HAP-1 (cell line): ENCODE measurements around the gene TMBIM4.
A peak's percentile ranks its signal among the peaks of the same experiment; 100 is the strongest.

ENCODE experiments used
- DNase-seq, 2 experiments: peaks; one replicate each; pipeline ENCODE4 v3.0.0-alpha.2; 2016 to 2020; ENCODE audit warnings: low spot score in 2 of 2
- H3K27me3 ChIP-seq: fragments of 250-450 bp; sonication (Bioruptor Pico); 2 replicates; pipeline ENCODE4 v1.5.1; 2020; ENCODE audit warnings: low read depth, mild to moderate bottlenecking, moderate library complexity
- H3K36me3 ChIP-seq: fragments of 250-450 bp; sonication (Bioruptor Pico); replicated peaks from 2 replicates; pipeline ENCODE4 v1.5.1; 2020; ENCODE audit warnings: mild to moderate bottlenecking
- H3K4me1 ChIP-seq: fragments of 250-450 bp; sonication (Bioruptor Pico); 2 replicates; pipeline ENCODE4 v1.5.1; 2020; ENCODE audit warnings: mild to moderate bottlenecking
- H3K4me3 ChIP-seq: fragments of 250-450 bp; sonication (Bioruptor Pico); 2 replicates; pipeline ENCODE4 v1.5.1; 2020; ENCODE audit warnings: mild to moderate bottlenecking, moderate library complexity
- H3K9me3 ChIP-seq: fragments of 250-450 bp; sonication (Bioruptor Pico); 2 replicates; pipeline ENCODE4 v1.5.1; 2020; ENCODE audit warnings: mild to moderate bottlenecking, moderate library complexity
- in situ Hi-C: fragments of 300-500 bp; cut with MboI; formaldehyde crosslinking; loops from 3 replicates; pipeline ENCODE4 v1.14.3; 2020; ENCODE audit warnings: low sequenced_read_pairs, inconsistent platforms, mixed read lengths

Gene TMBIM4

GRCh38 chr12:66143868-66144267 is 25.9 kb downstream of the TMBIM4 start:
- Histone ChIP-seq H3K36me3 (no peaks in the 10 kb centered on the region), H3K4me3 (no peak overlapping the region), H3K9me3 (peaks cover 4% of the 10 kb centered on the region), H3K27me3 (no peaks in the 10 kb centered on the region), H3K4me1 (no peaks in the 10 kb centered on the region)
- in situ Hi-C loops = no loop called here
- DNase-seq = no peak

GRCh38 chr12:66142826-66143225 is 27.0 kb downstream of the TMBIM4 start:
- Histone ChIP-seq H3K4me1 (no peaks in the 10 kb centered on the region), H3K27me3 (no peaks in the 10 kb centered on the region), H3K36me3 (no peaks in the 10 kb centered on the region; the same call in 1 of the 2 replicates), H3K9me3 (peaks cover 4% of the 10 kb centered on the region), H3K4me3 (no peak overlapping the region)
- no peak for DNase-seq
- in situ Hi-C loops = no loop called here

- Histone ChIP-seq H3K27me3 (no peaks in the 10 kb centered on the region), H3K36me3 (no peaks in the 10 kb centered on the region; the same call in 1 of the 2 replicates), H3K4me1 (no peaks in the 10 kb centered on the region), H3K4me3 (no peak overlapping the region), H3K9me3 (peaks cover 4% of the 10 kb centered on the region)
- DNase-seq = no peak
- in situ Hi-C loops = no loop called here
These were observed 28.5 kb downstream of the TMBIM4 start for GRCh38 chr12:66141299-66141698.

GRCh38 chr12:66140731-66141130 is 29.1 kb downstream of the TMBIM4 start:
- Histone ChIP-seq H3K9me3 (peaks cover 4% of the 10 kb centered on the region), H3K27me3 (no peaks in the 10 kb centered on the region), H3K4me3 (no peak overlapping the region), H3K36me3 (no peaks in the 10 kb centered on the region; the same call in 1 of the 2 replicates), H3K4me1 (no peaks in the 10 kb centered on the region)
- in situ Hi-C loops = no loop called here
- DNase-seq = no peak

GRCh38 chr12:66139328-66139727 is 30.5 kb downstream of the TMBIM4 start:
- DNase-seq = no peak
- Histone ChIP-seq H3K27me3 (no peaks in the 10 kb centered on the region), H3K36me3 (no peaks in the 10 kb centered on the region; the same call in 1 of the 2 replicates), H3K4me3 (no peak overlapping the region), H3K9me3 (peaks cover 4% of the 10 kb centered on the region), H3K4me1 (no peaks in the 10 kb centered on the region)
- in situ Hi-C loops = no loop called here

- Histone ChIP-seq H3K4me3 (no peak overlapping the region), H3K4me1 (no peaks in the 10 kb centered on the region), H3K27me3 (no peaks in the 10 kb centered on the region), H3K9me3 (peaks cover 4% of the 10 kb centered on the region), H3K36me3 (peaks cover 6% of the 10 kb centered on the region)
- in situ Hi-C loops = no loop called here
- DNase-seq = no peak
These were observed 31.9 kb downstream of the TMBIM4 start for GRCh38 chr12:66137937-66138336.

- H3K9me3 ChIP-seq = no peaks in the 10 kb centered on the region
- H3K4me3 ChIP-seq = no peak overlapping the region
- no peak for DNase-seq
- H3K36me3 ChIP-seq = peaks cover 17% of the 10 kb centered on the region
- H3K4me1 ChIP-seq = peaks cover 5% of the 10 kb centered on the region; the same call in 1 of the 2 replicates
- in situ Hi-C loops = no loop called here
- H3K27me3 ChIP-seq = no peaks in the 10 kb centered on the region
These were observed 37.4 kb downstream of the TMBIM4 start for GRCh38 chr12:66132408-66132807.

GRCh38 chr12:66131067-66131688 is 38.6 kb downstream of the TMBIM4 start:
- Histone ChIP-seq H3K4me3 (peak overlapping the region; percentile 71), H3K4me1 (peaks cover 5% of the 10 kb centered on the region; the same call in 1 of the 2 replicates), H3K27me3 (no peaks in the 10 kb centered on the region), H3K9me3 (no peaks in the 10 kb centered on the region), H3K36me3 (peaks cover 23% of the 10 kb centered on the region)
- in situ Hi-C loops = no loop called here
- peak in 1 of 2 experiments; percentile 8 for DNase-seq

GRCh38 chr12:66130267-66131066 is 39.3 kb downstream of the TMBIM4 start, which contains the start of gene LLPH:
LLPH (minus strand) TSS chr12:66130750; CDS start chr12:66129106, 1,644 bp downstream.
- peak within 1 kb of the TSS; percentile 71 for H3K4me3 ChIP-seq
- in situ Hi-C loops = no loop called here
- H3K4me1 ChIP-seq = peaks cover 5% of the 10 kb centered on the region; the same call in 1 of the 2 replicates
- H3K27me3 ChIP-seq = no peaks in the 10 kb centered on the region
- no peaks in the 10 kb centered on the region for H3K9me3 ChIP-seq
- H3K36me3 ChIP-seq = peaks cover 27% of the 10 kb centered on the region
- peak; percentile 74 to 90 for DNase-seq

GRCh38 chr12:66129934-66130266 is 39.9 kb downstream of the TMBIM4 start:
- H3K9me3 ChIP-seq = no peaks in the 10 kb centered on the region
- DNase-seq = no peak
- in situ Hi-C loops = no loop called here
- H3K27me3 ChIP-seq = no peaks in the 10 kb centered on the region
- H3K4me3 ChIP-seq = peak overlapping the region; percentile 71
- peaks cover 33% of the 10 kb centered on the region for H3K36me3 ChIP-seq
- peaks cover 5% of the 10 kb centered on the region; the same call in 1 of the 2 replicates for H3K4me1 ChIP-seq

GRCh38 chr12:66127650-66128049 is 42.1 kb downstream of the TMBIM4 start:
- no peak for DNase-seq
- in situ Hi-C loops = no loop called here
- Histone ChIP-seq H3K9me3 (no peaks in the 10 kb centered on the region), H3K27me3 (no peaks in the 10 kb centered on the region), H3K4me3 (no peak overlapping the region), H3K4me1 (peaks cover 5% of the 10 kb centered on the region; the same call in 1 of the 2 replicates), H3K36me3 (peaks cover 44% of the 10 kb centered on the region)

- Histone ChIP-seq H3K4me3 (no peak overlapping the region), H3K4me1 (no peaks in the 10 kb centered on the region), H3K27me3 (no peaks in the 10 kb centered on the region), H3K36me3 (peaks cover 31% of the 10 kb centered on the region), H3K9me3 (no peaks in the 10 kb centered on the region)
- no peak for DNase-seq
- in situ Hi-C loops = no loop called here
These were observed 49.3 kb downstream of the TMBIM4 start for GRCh38 chr12:66120477-66120876.

- Histone ChIP-seq H3K36me3 (peaks cover 25% of the 10 kb centered on the region), H3K27me3 (no peaks in the 10 kb centered on the region), H3K9me3 (no peaks in the 10 kb centered on the region), H3K4me3 (no peak overlapping the region), H3K4me1 (no peaks in the 10 kb centered on the region)
- no peak for DNase-seq
- in situ Hi-C loops = no loop called here
These were observed 49.9 kb downstream of the TMBIM4 start for GRCh38 chr12:66119870-66120241.

- Histone ChIP-seq H3K9me3 (no peaks in the 10 kb centered on the region), H3K4me3 (no peak overlapping the region), H3K27me3 (no peaks in the 10 kb centered on the region), H3K36me3 (peaks cover 20% of the 10 kb centered on the region), H3K4me1 (no peaks in the 10 kb centered on the region)
- in situ Hi-C loops = no loop called here
- DNase-seq = no peak
These were observed 50.4 kb downstream of the TMBIM4 start for GRCh38 chr12:66119229-66119869.
